ENCODE measurements around the gene RHOT2.

- TF ChIP-seq, protein P1, sequence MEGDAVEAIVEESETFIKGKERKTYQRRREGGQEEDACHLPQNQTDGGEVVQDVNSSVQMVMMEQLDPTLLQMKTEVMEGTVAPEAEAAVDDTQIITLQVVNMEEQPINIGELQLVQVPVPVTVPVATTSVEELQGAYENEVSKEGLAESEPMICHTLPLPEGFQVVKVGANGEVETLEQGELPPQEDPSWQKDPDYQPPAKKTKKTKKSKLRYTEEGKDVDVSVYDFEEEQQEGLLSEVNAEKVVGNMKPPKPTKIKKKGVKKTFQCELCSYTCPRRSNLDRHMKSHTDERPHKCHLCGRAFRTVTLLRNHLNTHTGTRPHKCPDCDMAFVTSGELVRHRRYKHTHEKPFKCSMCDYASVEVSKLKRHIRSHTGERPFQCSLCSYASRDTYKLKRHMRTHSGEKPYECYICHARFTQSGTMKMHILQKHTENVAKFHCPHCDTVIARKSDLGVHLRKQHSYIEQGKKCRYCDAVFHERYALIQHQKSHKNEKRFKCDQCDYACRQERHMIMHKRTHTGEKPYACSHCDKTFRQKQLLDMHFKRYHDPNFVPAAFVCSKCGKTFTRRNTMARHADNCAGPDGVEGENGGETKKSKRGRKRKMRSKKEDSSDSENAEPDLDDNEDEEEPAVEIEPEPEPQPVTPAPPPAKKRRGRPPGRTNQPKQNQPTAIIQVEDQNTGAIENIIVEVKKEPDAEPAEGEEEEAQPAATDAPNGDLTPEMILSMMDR (IDR thresholded peaks at IDR 0.05) = no peak
- TF ChIP-seq POLR2A (IDR thresholded peaks at IDR 0.05) = no peak
Measured at GRCh38 chr16:640614-641013, 27.3 kb upstream of the RHOT2 start.

All from Peyer's patch (tissue), 4 donors.